Small intestine (tissue), 7 donors: ENCODE data around the gene THBS1. TPM values are rescaled to one million over a fixed set of nuclear protein-coding genes. Genes with fewer than 3 reads are reported as not detected.

Experiments
- DNase-seq, 2 donors: peaks; one replicate each; pipeline versions ENCODE4 v3.0.0 to v3.0.0-alpha.2; 2013
- FAIRE-seq: peaks from 2 replicates; lab custom pipeline; 2012; peaks lifted over from hg19 to GRCh38; lab: Jason Lieb, UNC
- H3K27ac ChIP-seq, 3 donors: one replicate each; pipeline ENCODE4 v1.5.1; 2013; ENCODE audit warnings: low read length in 2 of 3, mild to moderate bottlenecking in 2 of 3, control low read depth in 1 of 3, inconsistent platforms in 1 of 3, low read depth in 1 of 3, moderate library complexity in 1 of 3
- H3K27me3 ChIP-seq, 3 donors: one replicate each; pipeline ENCODE4 v1.6.1; 2013; ENCODE audit warnings: low read length in 3 of 3, inconsistent platforms in 1 of 3; ENCODE audit not compliant: control insufficient read depth in 3 of 3, insufficient read depth in 3 of 3
- H3K36me3 ChIP-seq, 3 donors: one replicate each; pipeline ENCODE4 v1.6.1; 2013; ENCODE audit warnings: low read length in 3 of 3, inconsistent platforms in 1 of 3, low read depth in 1 of 3, mild to moderate bottlenecking in 1 of 3, moderate library complexity in 1 of 3; ENCODE audit not compliant: control insufficient read depth in 3 of 3, insufficient read depth in 2 of 3
- H3K4me1 ChIP-seq, 3 donors: one replicate each; pipeline ENCODE4 v1.6.1; 2013; ENCODE audit warnings: low read length in 2 of 3, inconsistent platforms in 1 of 3, low read depth in 1 of 3, mild to moderate bottlenecking in 1 of 3, moderate library complexity in 1 of 3; ENCODE audit not compliant: control insufficient read depth in 3 of 3, insufficient read depth in 2 of 3
- H3K4me3 ChIP-seq, 3 donors: one replicate each; pipeline ENCODE4 v1.5.1; 2013; ENCODE audit warnings: low read length in 3 of 3, control low read depth in 1 of 3, inconsistent platforms in 1 of 3, low read depth in 1 of 3, mild to moderate bottlenecking in 1 of 3, moderate library complexity in 1 of 3
- H3K9me3 ChIP-seq, 2 donors: one replicate each; pipeline ENCODE4 v1.6.1; 2013; ENCODE audit warnings: low read depth in 1 of 2, low read length in 1 of 2; ENCODE audit not compliant: control insufficient read depth in 2 of 2, insufficient read depth in 1 of 2
- WGBS, 3 donors: extraction: QIAGEN DNeasy Blood & Tissue Kit; methylation state at CpG; one replicate each; pipeline ENCODE4 v1.1.7; 2013; 5-methylcytosine and 5-hydroxymethylcytosine counted together
- polyA plus RNA-seq, 4 donors: library from polyadenylated mRNA; stranded (reverse) in 3 of 4; unstranded in 1 of 4; fragments of 200-250 nt in 3 of 4; fragments of 120-200 nt in 1 of 4; gene quantifications; one replicate each; pipeline versions ENCODE4 v1.2.1 to v1.2.3, GENCODE V29; 2013
- donor health status: healthy with polysubstance abuse.
- donor health status: control.
- donor health status: control.
- donor health status: Bipolar disorder and iron deficiency.
- donor health status: healthy.

The THBS1 gene
- polyA plus RNA-seq, 4 donors: 2.0 to 69.8 (median 34.3) TPM

DNA sequence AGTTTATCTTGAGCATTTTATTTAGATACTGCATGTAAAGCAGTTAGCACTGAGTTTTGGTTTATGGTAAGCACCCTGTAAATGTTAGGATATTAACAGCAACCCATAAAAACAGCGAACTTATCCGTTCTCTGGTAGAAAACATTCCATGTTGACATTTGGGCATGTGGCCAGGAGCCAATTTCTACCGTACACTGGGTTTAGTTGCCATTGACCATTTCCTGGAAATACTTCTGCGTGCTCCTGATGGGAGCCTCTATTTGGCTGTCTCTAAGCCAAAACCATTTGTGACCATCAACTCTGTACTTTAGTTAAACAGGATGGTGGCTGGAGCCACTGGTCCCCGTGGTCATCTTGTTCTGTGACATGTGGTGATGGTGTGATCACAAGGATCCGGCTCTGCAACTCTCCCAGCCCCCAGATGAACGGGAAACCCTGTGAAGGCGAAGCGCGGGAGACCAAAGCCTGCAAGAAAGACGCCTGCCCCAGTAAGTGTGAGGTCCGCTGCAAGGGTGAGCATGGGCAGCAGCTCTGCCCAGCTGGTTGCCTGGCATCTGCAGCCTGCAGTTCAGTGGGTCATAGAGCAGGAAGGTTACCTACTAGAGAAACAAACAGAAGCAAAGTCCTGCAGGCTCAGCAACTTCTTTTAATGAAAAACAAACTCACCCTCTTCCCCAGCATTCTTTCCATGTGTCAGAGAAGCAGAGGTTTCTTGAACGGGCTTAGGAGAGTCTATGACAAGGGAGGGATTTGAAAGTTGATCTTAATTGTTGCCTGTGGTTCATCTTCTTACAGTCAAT is 7.1 kb downstream of the THBS1 start:
- Histone ChIP-seq H3K27me3 (no peaks in the 10 kb centered on the region), H3K27ac (peak overlapping the region in 1 of 3 donors; percentile 6), H3K4me3 (no peak overlapping the region), H3K36me3 (peaks cover 0 to 34% (median 6%) of the 10 kb centered on the region in 3 donors), H3K4me1 (no peaks in the 10 kb centered on the region), H3K9me3 (no peaks in the 10 kb centered on the region)
- FAIRE-seq: no peak
- no peak for DNase-seq
- 73 to 79% (median 77%) methylated on average over 13 of the region's 13 CpGs for WGBS, 3 donors

DNA sequence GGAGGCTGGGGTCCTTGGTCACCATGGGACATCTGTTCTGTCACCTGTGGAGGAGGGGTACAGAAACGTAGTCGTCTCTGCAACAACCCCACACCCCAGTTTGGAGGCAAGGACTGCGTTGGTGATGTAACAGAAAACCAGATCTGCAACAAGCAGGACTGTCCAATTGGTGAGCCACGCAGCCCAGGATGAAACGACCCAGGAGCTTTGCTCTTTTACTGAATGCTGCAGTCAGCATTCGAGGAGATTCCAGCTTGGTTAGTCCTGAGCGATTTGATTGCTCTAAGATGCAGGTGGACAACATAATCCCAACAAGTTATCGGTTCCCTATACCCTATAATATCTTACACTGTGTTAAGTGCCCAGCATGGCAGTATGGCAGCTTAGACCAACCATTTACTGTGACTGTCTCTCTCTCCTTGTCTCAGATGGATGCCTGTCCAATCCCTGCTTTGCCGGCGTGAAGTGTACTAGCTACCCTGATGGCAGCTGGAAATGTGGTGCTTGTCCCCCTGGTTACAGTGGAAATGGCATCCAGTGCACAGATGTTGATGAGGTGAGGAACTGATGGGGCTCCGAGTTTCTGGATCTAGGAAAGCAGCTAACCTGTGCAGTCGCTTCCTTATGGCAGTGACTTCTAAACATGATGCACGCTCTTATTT is 7.8 kb downstream of the THBS1 start:
- H3K4me1 ChIP-seq: no peaks in the 10 kb centered on the region
- peaks cover 0 to 39% (median 13%) of the 10 kb centered on the region in 3 donors for H3K36me3 ChIP-seq
- no peaks in the 10 kb centered on the region for H3K9me3 ChIP-seq
- peak overlapping the region in 1 of 3 donors; percentile 6 for H3K27ac ChIP-seq
- no peak for FAIRE-seq
- no peaks in the 10 kb centered on the region for H3K27me3 ChIP-seq
- no peak overlapping the region for H3K4me3 ChIP-seq
- DNase-seq: no peak
- WGBS, 3 donors: 91 to 94% (median 91%) methylated on average over 13 of the region's 13 CpGs

DNA sequence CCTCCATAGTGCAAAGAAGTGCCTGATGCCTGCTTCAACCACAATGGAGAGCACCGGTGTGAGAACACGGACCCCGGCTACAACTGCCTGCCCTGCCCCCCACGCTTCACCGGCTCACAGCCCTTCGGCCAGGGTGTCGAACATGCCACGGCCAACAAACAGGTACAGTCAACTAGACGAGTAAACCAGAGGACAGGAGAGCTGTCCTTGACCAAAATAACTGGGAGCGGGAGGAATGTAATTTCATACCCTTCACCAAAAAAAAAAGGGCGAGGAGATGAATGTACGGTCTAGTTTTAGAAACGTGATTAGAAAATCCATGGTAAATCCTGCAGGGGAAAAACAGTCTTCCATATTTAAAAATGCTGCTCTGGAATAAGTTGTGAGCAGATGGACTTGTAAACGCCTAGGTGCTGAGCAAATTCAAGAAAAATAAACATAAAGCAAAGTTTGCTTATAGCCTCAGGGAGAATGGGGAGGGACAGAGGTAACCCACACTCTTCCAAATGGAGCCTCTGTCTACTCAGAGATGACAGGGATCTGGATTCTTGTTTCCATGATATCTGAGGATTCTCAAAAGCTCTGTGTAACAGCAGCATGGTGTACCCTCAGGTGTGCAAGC is 8.4 kb downstream of the THBS1 start:
- WGBS, 3 donors: 90 to 93% (median 91%) methylated on average over 14 of the region's 14 CpGs
- Histone ChIP-seq H3K27me3 (no peaks in the 10 kb centered on the region), H3K4me1 (no peaks in the 10 kb centered on the region)

DNA sequence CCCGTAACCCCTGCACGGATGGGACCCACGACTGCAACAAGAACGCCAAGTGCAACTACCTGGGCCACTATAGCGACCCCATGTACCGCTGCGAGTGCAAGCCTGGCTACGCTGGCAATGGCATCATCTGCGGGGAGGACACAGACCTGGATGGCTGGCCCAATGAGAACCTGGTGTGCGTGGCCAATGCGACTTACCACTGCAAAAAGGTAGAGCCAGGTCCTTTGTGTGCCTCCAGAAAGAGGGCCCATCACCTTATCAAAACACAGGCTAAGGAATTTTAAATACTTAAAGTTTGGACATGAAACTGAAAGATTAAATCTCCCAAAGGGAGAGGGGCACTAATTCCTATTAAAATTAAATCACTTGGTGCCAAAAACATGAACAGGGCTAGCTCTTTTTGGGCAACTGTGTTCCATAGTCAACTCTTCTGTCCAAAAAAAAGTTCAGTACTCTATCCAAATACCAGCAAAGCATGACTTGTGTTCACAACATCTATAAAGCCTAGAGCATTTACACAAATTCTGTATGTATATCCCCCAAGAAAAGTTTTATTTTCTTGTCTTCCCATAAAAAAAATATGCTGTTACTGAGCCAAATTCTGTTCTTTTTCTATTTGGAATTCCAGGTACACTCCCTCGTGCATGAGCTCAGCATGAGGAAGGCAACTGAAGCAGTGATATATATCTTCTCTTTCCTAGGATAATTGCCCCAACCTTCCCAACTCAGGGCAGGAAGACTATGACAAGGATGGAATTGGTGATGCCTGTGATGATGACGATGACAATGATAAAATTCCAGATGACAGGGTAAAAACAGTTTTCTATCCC is 9.2 kb downstream of the THBS1 start:
- DNase-seq (no peak), FAIRE-seq (no peak)
- Histone ChIP-seq H3K36me3 (peaks cover 0 to 35% (median 17%) of the 10 kb centered on the region in 3 donors), H3K27me3 (no peaks in the 10 kb centered on the region), H3K27ac (no peak overlapping the region), H3K4me1 (no peaks in the 10 kb centered on the region), H3K9me3 (no peaks in the 10 kb centered on the region), H3K4me3 (no peak overlapping the region)
- WGBS, 3 donors: 93 to 95% (median 94%) methylated on average over 13 of the region's 13 CpGs

More for the DNA sequence above, 8.4 kb downstream of the THBS1 start:
- Histone ChIP-seq H3K36me3 (peaks cover 0 to 35% (median 17%) of the 10 kb centered on the region in 3 donors), H3K27ac (no peak overlapping the region), H3K9me3 (no peaks in the 10 kb centered on the region), H3K4me3 (no peak overlapping the region)
- no peak for FAIRE-seq
- DNase-seq: no peak

DNA sequence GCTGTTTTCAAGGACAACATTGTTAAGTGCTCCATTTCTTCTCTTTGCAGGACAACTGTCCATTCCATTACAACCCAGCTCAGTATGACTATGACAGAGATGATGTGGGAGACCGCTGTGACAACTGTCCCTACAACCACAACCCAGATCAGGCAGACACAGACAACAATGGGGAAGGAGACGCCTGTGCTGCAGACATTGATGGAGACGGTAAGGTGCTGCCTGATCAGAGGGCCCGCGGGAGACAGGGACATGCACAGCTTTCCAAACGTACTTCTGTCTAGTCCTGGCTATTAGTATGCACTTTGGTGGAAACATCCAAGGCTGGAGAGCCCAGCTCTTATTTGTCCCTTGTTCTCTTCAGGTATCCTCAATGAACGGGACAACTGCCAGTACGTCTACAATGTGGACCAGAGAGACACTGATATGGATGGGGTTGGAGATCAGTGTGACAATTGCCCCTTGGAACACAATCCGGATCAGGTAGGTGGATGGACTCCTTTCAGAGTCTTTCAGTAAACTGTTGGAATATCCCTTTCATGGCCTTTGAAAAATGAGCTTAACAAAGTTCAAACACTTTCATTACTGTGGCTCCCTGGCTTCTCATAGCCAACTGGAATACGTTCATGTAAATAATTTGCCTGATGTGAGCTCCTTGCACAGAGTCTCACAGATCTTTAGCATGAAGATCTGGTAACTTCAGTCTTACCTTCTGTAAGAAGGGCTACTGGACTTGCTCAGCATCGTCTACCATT is 10.4 kb downstream of the THBS1 start:
- Histone ChIP-seq H3K9me3 (no peaks in the 10 kb centered on the region), H3K4me3 (no peak overlapping the region), H3K4me1 (no peaks in the 10 kb centered on the region), H3K27me3 (no peaks in the 10 kb centered on the region), H3K27ac (no peak overlapping the region), H3K36me3 (peaks cover 0 to 36% (median 20%) of the 10 kb centered on the region in 3 donors)
- DNase-seq (no peak), FAIRE-seq (no peak)
- 87 to 88% (median 88%) methylated on average over 11 of the region's 11 CpGs for WGBS, 3 donors

DNA sequence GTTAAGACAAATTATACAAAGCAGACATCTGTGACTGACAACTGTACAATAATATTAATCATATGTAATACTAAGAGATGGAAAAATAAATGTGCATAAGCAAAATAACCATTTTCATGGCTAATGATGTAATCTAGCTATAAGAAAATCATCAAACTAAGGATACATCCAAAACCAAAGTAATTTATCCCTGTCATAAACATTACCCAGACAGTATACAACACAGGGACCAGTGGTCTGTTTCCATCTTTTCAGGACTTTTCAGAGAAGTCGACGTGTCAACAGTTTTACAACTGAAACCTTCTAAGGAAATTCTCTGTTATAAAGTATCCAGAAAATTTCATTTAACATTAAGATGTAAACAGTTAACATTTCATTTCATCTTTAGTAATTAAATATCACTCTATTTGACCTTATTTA is 11.0 kb downstream of the THBS1 start:
- FAIRE-seq (no peak), DNase-seq (no peak)
- Histone ChIP-seq H3K27ac (no peak overlapping the region), H3K9me3 (no peaks in the 10 kb centered on the region), H3K4me3 (no peak overlapping the region), H3K27me3 (no peaks in the 10 kb centered on the region), H3K36me3 (peaks cover 0 to 33% (median 20%) of the 10 kb centered on the region in 3 donors), H3K4me1 (no peaks in the 10 kb centered on the region)
- WGBS, 3 donors: 83 to 96% (median 94%) methylated on average over 2 of the region's 2 CpGs

DNA sequence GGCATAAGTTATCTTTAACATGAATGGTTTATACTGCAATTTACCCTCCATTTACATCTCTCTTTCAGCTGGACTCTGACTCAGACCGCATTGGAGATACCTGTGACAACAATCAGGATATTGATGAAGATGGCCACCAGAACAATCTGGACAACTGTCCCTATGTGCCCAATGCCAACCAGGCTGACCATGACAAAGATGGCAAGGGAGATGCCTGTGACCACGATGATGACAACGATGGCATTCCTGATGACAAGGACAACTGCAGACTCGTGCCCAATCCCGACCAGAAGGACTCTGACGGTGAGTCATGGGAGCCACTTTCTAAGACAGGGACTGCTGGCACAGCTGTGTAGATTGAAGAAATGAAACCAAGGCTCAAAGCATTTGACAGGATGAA is 11.6 kb downstream of the THBS1 start:
- 83 to 93% (median 87%) methylated on average over 6 of the region's 6 CpGs for WGBS, 3 donors
- H3K4me1 ChIP-seq: no peaks in the 10 kb centered on the region
- H3K9me3 ChIP-seq: no peaks in the 10 kb centered on the region
- H3K4me3 ChIP-seq: no peak overlapping the region
- H3K36me3 ChIP-seq: peaks cover 0 to 30% (median 20%) of the 10 kb centered on the region in 3 donors
- H3K27ac ChIP-seq: no peak overlapping the region
- FAIRE-seq (no peak), DNase-seq (no peak)
- H3K27me3 ChIP-seq: no peaks in the 10 kb centered on the region
